ENCODE data around the gene FYTTD1. TPM values are rescaled to one million over a fixed set of nuclear protein-coding genes. Genes with fewer than 3 reads are reported as not detected.
"Not testable (repeated sequence)": the region's sequence is repeated elsewhere in the genome, so short reads cannot be mapped to it uniquely, and the experiment has no call there.

Gene FYTTD1
- total and polyA plus RNA-seq, 2 donors (not counting 1 experiment from before 2014, with no cell fraction given) = 44.3 to 63.4 TPM

GRCh38 chr3:197706658-197707057, 43.0 kb upstream of the FYTTD1 start:
- Histone ChIP-seq H3K4me2 (ENCODE audit: extremely low read depth, insufficient read depth, low read length) (no peak overlapping the region), H4K20me1 (ENCODE audit: control insufficient read depth, extremely low read depth, insufficient read depth, low read length) (no peaks in the 10 kb centered on the region), H3K27ac (ENCODE audit: insufficient read depth, low read length) (no peak overlapping the region), H3K9me3 (ENCODE audit: control insufficient read depth, insufficient read depth, low read depth, low read length) (no peaks in the 10 kb centered on the region), H3K79me2 (ENCODE audit: control insufficient read depth, insufficient read depth, low read length) (peaks cover 2% of the 10 kb centered on the region), H3K27me3 (ENCODE audit: control insufficient read depth, insufficient read depth, low read length) (no peaks in the 10 kb centered on the region), H3K36me3 (ENCODE audit: control insufficient read depth, insufficient read depth, low read length) (peaks cover 7% of the 10 kb centered on the region), H2AFZ (ENCODE audit: low read length) (no peak overlapping the region), H3K4me1 (ENCODE audit: control insufficient read depth, extremely low read depth, insufficient read depth, low read length) (no peaks in the 10 kb centered on the region), H3K4me3 (replicated peaks in 1 of 4; ENCODE audit: control extremely low read depth in 1 of 4, insufficient read depth in 1 of 4, low read depth in 3 of 4, low read length in 4 of 4) (no peak overlapping the region), H3K9ac (ENCODE audit: insufficient read depth, low read length) (no peak overlapping the region)
- no peak for DNase-seq (ENCODE audit: low read depth in 2 of 2)
- TF ChIP-seq EZH2 (IDR thresholded peaks at IDR 0.05; ENCODE audit: low read length, missing control alignments) (no peak), CTCF (conservative IDR thresholded peaks at IDR 0.05 in 1 of 2, IDR thresholded peaks at IDR 0.05 in 1 of 2; ENCODE audit: low read depth in 1 of 2, low read length in 2 of 2) (no peak)

- Histone ChIP-seq H3K27ac (ENCODE audit: insufficient read depth, low read length) (no peak overlapping the region), H4K20me1 (ENCODE audit: control insufficient read depth, extremely low read depth, insufficient read depth, low read length) (no peaks in the 10 kb centered on the region)
Measured at GRCh38 chr3:197709135-197709534, 40.5 kb upstream of the FYTTD1 start.

GRCh38 chr3:197710965-197711364, 38.7 kb upstream of the FYTTD1 start:
- not testable (repeated sequence) for H3K9ac ChIP-seq (ENCODE audit: insufficient read depth, low read length); H3K4me2 ChIP-seq (ENCODE audit: extremely low read depth, insufficient read depth, low read length); H4K20me1 ChIP-seq (ENCODE audit: control insufficient read depth, extremely low read depth, insufficient read depth, low read length); H3K4me3 ChIP-seq (replicated peaks in 1 of 4; ENCODE audit: control extremely low read depth in 1 of 4, insufficient read depth in 1 of 4, low read depth in 3 of 4, low read length in 4 of 4); H3K4me1 ChIP-seq (ENCODE audit: control insufficient read depth, extremely low read depth, insufficient read depth, low read length); H3K27me3 ChIP-seq (ENCODE audit: control insufficient read depth, insufficient read depth, low read length); H3K79me2 ChIP-seq (ENCODE audit: control insufficient read depth, insufficient read depth, low read length); H3K36me3 ChIP-seq (ENCODE audit: control insufficient read depth, insufficient read depth, low read length); H3K9me3 ChIP-seq (ENCODE audit: control insufficient read depth, insufficient read depth, low read depth, low read length); H2AFZ ChIP-seq (ENCODE audit: low read length)
- peak overlapping the region; percentile 69 for H3K27ac ChIP-seq (ENCODE audit: insufficient read depth, low read length)
- peak; percentile 13 to 17 for DNase-seq (ENCODE audit: low read depth in 2 of 2)

More at GRCh38 chr3:197709135-197709534, 40.5 kb upstream of the FYTTD1 start:
- Histone ChIP-seq H3K36me3 (ENCODE audit: control insufficient read depth, insufficient read depth, low read length) (no peaks in the 10 kb centered on the region), H3K79me2 (ENCODE audit: control insufficient read depth, insufficient read depth, low read length) (peaks cover 2% of the 10 kb centered on the region), H3K9ac (ENCODE audit: insufficient read depth, low read length) (no peak overlapping the region), H3K4me2 (ENCODE audit: extremely low read depth, insufficient read depth, low read length) (no peak overlapping the region), H2AFZ (ENCODE audit: low read length) (no peak overlapping the region), H3K4me1 (ENCODE audit: control insufficient read depth, extremely low read depth, insufficient read depth, low read length) (peaks cover 5% of the 10 kb centered on the region), H3K4me3 (replicated peaks in 1 of 4; ENCODE audit: control extremely low read depth in 1 of 4, insufficient read depth in 1 of 4, low read depth in 3 of 4, low read length in 4 of 4) (no peak overlapping the region), H3K27me3 (ENCODE audit: control insufficient read depth, insufficient read depth, low read length) (no peaks in the 10 kb centered on the region), H3K9me3 (ENCODE audit: control insufficient read depth, insufficient read depth, low read depth, low read length) (no peaks in the 10 kb centered on the region)
- no peak for TF ChIP-seq CTCF (conservative IDR thresholded peaks at IDR 0.05 in 1 of 2, IDR thresholded peaks at IDR 0.05 in 1 of 2; ENCODE audit: low read depth in 1 of 2, low read length in 2 of 2)
- no peak for TF ChIP-seq EZH2 (IDR thresholded peaks at IDR 0.05; ENCODE audit: low read length, missing control alignments)
- no peak for DNase-seq (ENCODE audit: low read depth in 2 of 2)
